ACC112 (cell line): ENCODE measurements around the gene NOTCH1.

Source experiments
- H2AFZ ChIP-seq: fragments of 200-600 bp; sonication (generic); one replicate; pipeline ENCODE4 v1.6.0; 2017; ENCODE audit warnings: antibody characterized with exemption, low read length; ENCODE audit not compliant: unreplicated experiment
- H3K27ac ChIP-seq: fragments of 200-600 bp; sonication (generic); 2 replicates; pipeline ENCODE4 v1.5.1; 2014; ENCODE audit warnings: low read depth, mild to moderate bottlenecking, antibody characterized with exemption, low read length, moderate library complexity
- H3K27me3 ChIP-seq: fragments of 200-600 bp; sonication (generic); 2 replicates; pipeline ENCODE4 v1.6.1; 2014; ENCODE audit warnings: mild to moderate bottlenecking, antibody characterized with exemption, low read length, moderate library complexity, mixed read lengths; ENCODE audit not compliant: insufficient read depth
- H3K36me3 ChIP-seq: fragments of 200-600 bp; sonication (generic); 2 replicates; pipeline ENCODE4 v1.6.1; 2016; ENCODE audit warnings: mild to moderate bottlenecking, antibody characterized with exemption, low read length, moderate library complexity, mixed read lengths; ENCODE audit not compliant: insufficient read depth
- H3K4me1 ChIP-seq: fragments of 200-600 bp; sonication (generic); one replicate; pipeline ENCODE4 v1.6.1; 2016; ENCODE audit warnings: low read length, mixed read lengths; ENCODE audit not compliant: insufficient read depth, unreplicated experiment, control insufficient read depth
- H3K4me3 ChIP-seq: fragments of 200-600 bp; sonication (generic); 2 replicates; pipeline ENCODE4 v1.5.1; 2014; ENCODE audit warnings: mild to moderate bottlenecking, low read depth, low read length
- H3K79me2 ChIP-seq: fragments of 200-600 bp; sonication (generic); one replicate; pipeline ENCODE4 v1.6.0; 2016; ENCODE audit warnings: low read length; ENCODE audit not compliant: control insufficient read depth, unreplicated experiment, insufficient read depth

Gene NOTCH1

GRCh38 chr9:136545965-136546696 lies at the start of gene NOTCH1:
Gene NOTCH1 (minus strand): TSS chr9:136546048. CDS start chr9:136545786, 262 bp downstream.
- H3K79me2 ChIP-seq, result peaks cover 13% of the 10 kb centered on the region
- H3K4me1 ChIP-seq, result peaks cover 11% of the 10 kb centered on the region
- peak within 1 kb of the TSS; percentile 71 for H3K27ac ChIP-seq
- H3K27me3 ChIP-seq, result no peaks in the 10 kb centered on the region
- H2AFZ ChIP-seq, result peak within 1 kb of the TSS; percentile 92
- H3K36me3 ChIP-seq, result no peaks in the 10 kb centered on the region
- peak within 1 kb of the TSS; percentile 95 for H3K4me3 ChIP-seq

GRCh38 chr9:136594492-136594891 lies 48.6 kb upstream of the NOTCH1 start:
- no peaks in the 10 kb centered on the region for H3K79me2 ChIP-seq
- H2AFZ ChIP-seq, result no peak overlapping the region
- no peaks in the 10 kb centered on the region for H3K36me3 ChIP-seq
- H3K4me1 ChIP-seq, result no peaks in the 10 kb centered on the region
- no peak overlapping the region for H3K27ac ChIP-seq
- no peak overlapping the region for H3K4me3 ChIP-seq
- H3K27me3 ChIP-seq, result peaks cover 21% of the 10 kb centered on the region; the same call in 1 of the 2 replicates

DNA sequence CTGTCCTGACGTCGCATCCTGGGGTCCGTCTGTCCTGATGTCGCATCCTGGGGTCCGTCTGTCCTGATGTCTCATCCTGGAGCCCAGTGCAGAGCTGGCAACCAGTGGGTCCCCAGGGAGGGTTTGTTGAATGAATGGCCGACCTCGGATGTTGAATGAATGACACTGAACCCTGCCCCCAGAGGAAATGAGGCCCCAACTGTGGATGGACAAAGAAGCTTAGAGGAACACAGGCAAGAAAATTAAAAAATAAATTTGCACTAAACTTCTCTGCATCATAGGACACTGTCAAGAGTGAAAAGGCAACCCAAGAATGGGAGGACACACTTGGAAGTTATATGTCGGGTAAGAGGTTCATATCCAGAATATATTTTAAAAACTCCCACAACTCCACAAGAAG lies 47.7 kb upstream of the NOTCH1 start:
- Histone ChIP-seq H3K36me3 (no peaks in the 10 kb centered on the region), H2AFZ (no peak overlapping the region), H3K79me2 (no peaks in the 10 kb centered on the region), H3K4me3 (no peak overlapping the region), H3K27me3 (peaks cover 21% of the 10 kb centered on the region; the same call in 1 of the 2 replicates), H3K27ac (no peak overlapping the region), H3K4me1 (no peaks in the 10 kb centered on the region)

DNA sequence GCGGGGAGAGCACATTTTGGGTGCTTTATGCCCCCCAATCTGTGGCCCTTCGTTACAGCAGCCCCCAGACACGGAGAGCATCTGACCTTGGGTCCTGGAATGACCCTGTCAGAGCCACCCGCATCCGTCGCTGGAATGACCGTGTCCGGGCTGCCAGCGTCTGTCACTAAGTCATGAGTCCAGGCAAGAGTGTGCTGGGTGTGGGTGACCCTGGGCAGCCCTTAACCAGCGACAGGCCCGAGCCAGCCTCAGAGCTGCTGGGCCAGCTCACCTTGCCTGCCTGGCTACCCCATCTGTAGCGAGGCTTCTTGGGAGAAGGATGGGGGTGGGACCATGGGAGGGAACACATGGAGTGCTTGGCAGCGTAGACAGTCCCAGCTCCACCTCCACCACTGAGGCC lies 46.8 kb upstream of the NOTCH1 start:
- Histone ChIP-seq H3K4me3 (no peak overlapping the region), H2AFZ (no peak overlapping the region), H3K79me2 (no peaks in the 10 kb centered on the region), H3K36me3 (no peaks in the 10 kb centered on the region), H3K4me1 (no peaks in the 10 kb centered on the region), H3K27me3 (peaks cover 21% of the 10 kb centered on the region; the same call in 1 of the 2 replicates), H3K27ac (no peak overlapping the region)

GRCh38 chr9:136590821-136591752 lies 45.2 kb upstream of the NOTCH1 start:
- Histone ChIP-seq H3K27ac (no peak overlapping the region), H3K27me3 (peaks cover 21% of the 10 kb centered on the region; the same call in 1 of the 2 replicates), H3K36me3 (no peaks in the 10 kb centered on the region), H2AFZ (no peak overlapping the region), H3K79me2 (no peaks in the 10 kb centered on the region), H3K4me1 (peaks cover 3% of the 10 kb centered on the region), H3K4me3 (no peak overlapping the region)

DNA sequence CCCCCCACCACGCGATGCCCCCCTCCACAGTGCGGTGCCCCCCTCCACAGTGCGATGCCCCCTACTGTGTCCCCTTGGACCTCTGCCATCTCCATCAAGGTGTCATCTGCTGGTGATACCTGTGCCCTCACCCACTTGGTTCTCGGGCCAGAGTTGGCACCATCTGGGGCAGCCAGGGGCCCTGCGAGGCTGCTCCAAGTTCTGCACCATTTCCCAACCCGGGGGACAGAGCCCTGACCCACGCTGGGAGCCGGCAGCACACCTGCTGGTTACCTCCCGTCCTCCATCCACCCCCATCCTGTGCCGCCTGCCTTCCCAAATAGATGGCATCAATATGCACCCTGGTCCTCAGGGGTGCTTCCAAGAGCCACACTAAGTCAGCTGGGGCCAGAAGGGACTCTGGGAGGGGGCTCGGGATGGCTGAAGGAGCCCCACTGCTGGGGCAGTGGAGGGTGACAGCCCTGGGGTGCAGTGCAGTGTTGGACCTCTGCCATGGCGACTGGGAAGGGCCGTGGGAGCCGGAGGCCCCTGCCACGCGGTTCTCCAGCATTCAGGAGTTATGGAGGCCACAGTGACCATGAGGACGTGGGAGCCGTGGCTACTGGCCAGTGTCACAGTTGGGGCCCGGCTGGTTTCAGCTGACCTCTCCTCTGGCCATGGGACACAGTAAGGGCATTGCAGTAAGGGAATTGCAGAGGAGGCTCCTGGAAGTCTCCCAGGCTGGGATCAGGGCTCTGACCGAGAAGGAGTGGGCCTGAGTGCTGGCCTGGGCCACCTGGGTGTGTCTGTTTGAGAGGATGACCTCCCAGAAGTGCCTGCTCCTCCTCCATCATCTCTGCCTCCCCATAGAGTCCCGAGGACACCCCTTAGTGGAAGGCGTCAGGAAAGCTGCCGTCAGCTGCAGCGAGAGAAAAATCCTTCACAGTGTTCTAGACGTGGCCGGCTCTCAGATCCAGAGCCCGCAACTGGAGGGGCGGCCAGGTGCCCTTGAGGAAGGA lies 44.2 kb upstream of the NOTCH1 start:
- no peak overlapping the region for H2AFZ ChIP-seq

DNA sequence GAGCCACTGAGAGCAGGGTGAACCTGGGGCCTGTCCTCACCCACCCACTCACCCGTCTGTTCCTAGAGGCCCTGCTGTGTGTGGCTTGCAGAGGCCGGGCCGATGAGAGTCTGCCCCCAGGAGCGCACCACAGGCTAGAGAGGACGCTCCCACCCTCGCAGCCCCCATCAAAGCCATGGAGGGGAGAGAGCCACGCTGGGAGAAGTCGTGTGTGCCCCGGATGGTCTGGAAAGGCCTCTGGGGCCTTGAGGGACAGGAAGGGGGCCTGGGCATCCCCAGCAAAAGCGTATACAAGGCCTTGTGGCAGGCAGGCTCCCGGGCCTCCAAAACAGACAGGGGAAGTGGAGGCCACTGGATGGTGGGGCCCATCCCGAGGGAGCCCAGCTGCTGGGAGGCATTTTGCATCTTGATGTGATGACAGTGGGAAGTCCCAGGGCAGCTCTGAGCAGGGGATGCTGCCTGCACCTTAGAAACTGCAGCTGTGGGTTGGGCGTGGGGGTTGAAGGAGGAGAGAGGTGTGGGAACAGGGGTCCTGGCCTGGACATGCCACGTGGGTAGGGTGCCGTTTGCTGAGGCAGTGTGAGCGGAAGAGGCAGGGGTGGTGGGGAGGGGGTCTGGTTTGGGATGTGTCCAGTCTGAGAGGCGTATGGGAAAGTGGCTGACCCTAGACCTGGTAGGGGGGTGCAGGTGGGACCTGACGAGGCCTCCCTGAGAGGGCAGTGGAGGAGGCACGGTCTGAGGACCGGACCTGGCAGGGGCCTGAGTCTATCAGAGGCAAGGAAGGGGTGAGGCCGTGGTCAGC lies 43.0 kb upstream of the NOTCH1 start:
- Histone ChIP-seq H3K27ac (no peak overlapping the region), H3K4me3 (no peak overlapping the region), H3K36me3 (no peaks in the 10 kb centered on the region), H3K27me3 (peaks cover 9% of the 10 kb centered on the region; the same call in 1 of the 2 replicates), H2AFZ (no peak overlapping the region), H3K79me2 (no peaks in the 10 kb centered on the region), H3K4me1 (peaks cover 3% of the 10 kb centered on the region)

More for the DNA sequence above, 44.2 kb upstream of the NOTCH1 start:
- peaks cover 3% of the 10 kb centered on the region for H3K4me1 ChIP-seq
- no peak overlapping the region for H3K4me3 ChIP-seq
- H3K27me3 ChIP-seq, result peaks cover 17% of the 10 kb centered on the region; the same call in 1 of the 2 replicates
- no peaks in the 10 kb centered on the region for H3K79me2 ChIP-seq
- no peak overlapping the region for H3K27ac ChIP-seq
- H3K36me3 ChIP-seq, result no peaks in the 10 kb centered on the region

GRCh38 chr9:136587944-136588662 lies 42.3 kb upstream of the NOTCH1 start:
- no peak overlapping the region for H2AFZ ChIP-seq
- H3K27me3 ChIP-seq, result peaks cover 9% of the 10 kb centered on the region; the same call in 1 of the 2 replicates
- H3K36me3 ChIP-seq, result no peaks in the 10 kb centered on the region
- H3K27ac ChIP-seq, result no peak overlapping the region
- H3K79me2 ChIP-seq, result no peaks in the 10 kb centered on the region
- H3K4me1 ChIP-seq, result peaks cover 3% of the 10 kb centered on the region
- no peak overlapping the region for H3K4me3 ChIP-seq
